B cell (primary cell): Measurements from ENCODE around the gene ZDHHC17. TPM values are rescaled to one million over a fixed set of nuclear protein-coding genes. Genes with fewer than 3 reads are reported as not detected.

Experiments
- ATAC-seq: fragments of 200-7000 bp; cut with Tn5 transposase; one replicate; pipeline ENCODE4 v1.10.0; 2021; ENCODE audit warnings: low read depth, mild to moderate bottlenecking, moderate number of reproducible peaks, moderate library complexity
- CTCF ChIA-PET: fragments of 350-600 bp; sonication (Branson Sonifier 250); formaldehyde crosslinking; loops from one replicate; lab custom pipeline; 2021; ENCODE audit warnings: antibody characterized with exemption, inconsistent platforms; lab: Charles Lee
- POLR2A ChIA-PET: fragments of 350-600 bp; sonication (Branson Sonifier 250); formaldehyde crosslinking; loops from one replicate; lab custom pipeline; 2021; ENCODE audit warnings: antibody characterized with exemption; lab: Charles Lee
- DNase-seq: peaks from one replicate; pipeline ENCODE4 v3.0.0; 2013
- H2AFZ ChIP-seq: 2 replicates; pipeline ENCODE4 v1.6.1; 2012; ENCODE audit warnings: mild to moderate bottlenecking, low read depth, low read length; ENCODE audit not compliant: insufficient read depth, poor library complexity, severe bottlenecking
- H3K27ac ChIP-seq, 2 donors: 1 replicate in 1 of 2; 2 replicates in 1 of 2; pipeline ENCODE4 v1.5.1; 2012 to 2013; ENCODE audit warnings: low read length in 2 of 2, mild to moderate bottlenecking in 2 of 2, moderate library complexity in 1 of 2
- H3K27me3 ChIP-seq, 4 experiments: fragments of 200-600 bp in 1 of 4; sonication (generic) in 1 of 4; replicated peaks in 1 of 4; 1 replicate in 2 of 4; 2 replicates in 2 of 4; pipeline versions ENCODE4 v1.6.1 to v1.7.0; 2013 to 2016; ENCODE audit warnings: low read length in 3 of 4, mild to moderate bottlenecking in 2 of 4, mixed read lengths in 1 of 4, moderate library complexity in 1 of 4; ENCODE audit not compliant: insufficient read depth in 4 of 4, control insufficient read depth in 3 of 4; ENCODE audit errors: control extremely low read depth in 1 of 4
- H3K36me3 ChIP-seq, 2 experiments: replicated peaks in 1 of 2; 1 replicate in 1 of 2; 2 replicates in 1 of 2; pipeline versions ENCODE4 v1.6.1 to v1.7.1; 2013; ENCODE audit warnings: low read length in 1 of 2; ENCODE audit not compliant: insufficient read depth in 2 of 2, control insufficient read depth in 1 of 2; ENCODE audit errors: control extremely low read depth in 1 of 2, extremely low read depth in 1 of 2
- H3K4me1 ChIP-seq, 2 donors: fragments of 200-600 bp in 1 of 2; sonication (generic) in 1 of 2; 1 replicate in 1 of 2; 2 replicates in 1 of 2; pipeline versions ENCODE4 v1.5.1 to v1.6.1; 2013 to 2017; ENCODE audit warnings: low read length in 2 of 2; ENCODE audit not compliant: control insufficient read depth in 2 of 2, insufficient read depth in 2 of 2
- H3K4me2 ChIP-seq: replicated peaks from 2 replicates; pipeline ENCODE3; 2012; ENCODE audit warnings: mild to moderate bottlenecking, low read depth, low read length; ENCODE audit not compliant: poor library complexity, severe bottlenecking
- H3K4me3 ChIP-seq, 5 experiments: fragments of 200-600 bp in 1 of 5; sonication (generic) in 1 of 5; 1 replicate in 3 of 5; 2 replicates in 2 of 5; pipeline versions ENCODE4 v1.5.1 to v1.7.0; 2011 to 2016; ENCODE audit warnings: low read length in 4 of 5, mild to moderate bottlenecking in 4 of 5, low read depth in 2 of 5, control low read depth in 1 of 5, moderate library complexity in 1 of 5; ENCODE audit not compliant: insufficient read depth in 1 of 5; ENCODE audit errors: control extremely low read depth in 1 of 5, extremely low read depth in 1 of 5
- H3K79me2 ChIP-seq: fragments of 200-600 bp; sonication (generic); one replicate; pipeline ENCODE4 v1.6.0; 2016; ENCODE audit warnings: low read length; ENCODE audit not compliant: control insufficient read depth, insufficient read depth
- H3K9ac ChIP-seq: fragments of 200-600 bp; sonication (generic); 2 replicates; pipeline ENCODE4 v1.6.1; 2017; ENCODE audit warnings: mild to moderate bottlenecking, low read length, moderate library complexity
- H3K9me3 ChIP-seq, 3 donors: one replicate each; pipeline versions ENCODE4 v1.6.1 to v1.7.1; 2013; ENCODE audit warnings: low read length in 2 of 3; ENCODE audit not compliant: control insufficient read depth in 2 of 3, insufficient read depth in 1 of 3; ENCODE audit errors: control extremely low read depth in 1 of 3
- H4K20me1 ChIP-seq: 2 replicates; pipeline ENCODE4 v1.6.0; 2012; ENCODE audit warnings: mild to moderate bottlenecking, low read length; ENCODE audit not compliant: insufficient read depth, control insufficient read depth, poor library complexity, severe bottlenecking
- H3K27ac Mint-ChIP-seq: one replicate; pipeline ENCODE4 v1.8.0; 2021; ENCODE audit warnings: mixed read lengths
- H3K27me3 Mint-ChIP-seq: one replicate; pipeline ENCODE4 v1.8.0; 2021; ENCODE audit warnings: mixed read lengths
- H3K4me1 Mint-ChIP-seq: one replicate; pipeline ENCODE4 v1.8.0; 2021; ENCODE audit warnings: mixed read lengths
- H3K4me3 Mint-ChIP-seq: one replicate; pipeline ENCODE4 v1.8.0; 2021; ENCODE audit warnings: mixed read lengths
- H3K9me3 Mint-ChIP-seq: one replicate; pipeline ENCODE4 v1.8.0; 2022; ENCODE audit warnings: mixed read lengths; ENCODE audit not compliant: insufficient read depth
- EZH2 ChIP-seq: IDR thresholded peaks from 2 replicates; pipeline ENCODE4 v1.6.1; 2012; ENCODE audit warnings: borderline replicate concordance, low read depth, mild to moderate bottlenecking, moderate library complexity, low read length; ENCODE audit not compliant: insufficient read depth, poor library complexity, severe bottlenecking
- WGBS: methylation state at CpG from one replicate; pipeline ENCODE4 v1.1.5; 2013; ENCODE audit warnings: missing lambda C conversion rate; ENCODE audit not compliant: insufficient coverage; 5-methylcytosine and 5-hydroxymethylcytosine counted together
- intact Hi-C: fragments of 100-400 bp; cut with micrococcal nuclease; formaldehyde crosslinking; loops from one replicate; pipeline ENCODE4 v1.10.0; 2022
- polyA plus RNA-seq: library from polyadenylated mRNA; depleted of rRNA; stranded (reverse); fragments of >200 nt; gene quantifications from 2 replicates; pipeline ENCODE4 v1.2.3, GENCODE V29; 2012
- total RNA-seq, 2 donors: library from RNA; stranded (reverse); fragments of 120-200 nt in 1 of 2; gene quantifications; 1 replicate in 1 of 2; 2 replicates in 1 of 2; pipeline versions ENCODE4 v1.2.3 to v1.2.4, GENCODE V29; 2013 to 2022
- TF ChIP-seq, protein P1 (sequence below): fragments of 200-600 bp; IDR thresholded peaks from one replicate; pipeline ENCODE4 v1.8.0; 2022; ENCODE audit warnings: antibody characterized with exemption, mild to moderate bottlenecking

The ZDHHC17 gene
- total and polyA plus RNA-seq, 2 donors (not counting 1 experiment from before 2014, with no cell fraction given) = 26.1 to 75.0 TPM

GRCh38 chr12:76896274-76896673, 132.4 kb downstream of the ZDHHC17 start:
- peaks cover 8% of the 10 kb centered on the region for H3K27me3 Mint-ChIP-seq
- no peak overlapping the region for H3K4me3 Mint-ChIP-seq
- WGBS = 100% methylated on average over 1 of the region's 1 CpG

GRCh38 chr12:76898442-76898841, 134.5 kb downstream of the ZDHHC17 start:
- ChIA-PET CTCF (no interaction called here), POLR2A (no interaction called here)
- peaks cover 8% of the 10 kb centered on the region for H3K27me3 Mint-ChIP-seq
- Histone ChIP-seq H3K4me3 (no peak overlapping the region), H3K4me2 (no peak overlapping the region), H4K20me1 (no peaks in the 10 kb centered on the region), H3K4me1 (no peaks in the 10 kb centered on the region), H3K9ac (no peak overlapping the region), H3K27me3 (no peaks in the 10 kb centered on the region), H3K79me2 (no peaks in the 10 kb centered on the region), H2AFZ (no peak overlapping the region), H3K9me3 (no peaks in the 10 kb centered on the region), H3K36me3 (no peaks in the 10 kb centered on the region), H3K27ac (no peak overlapping the region)
- no peak overlapping the region for H3K27ac Mint-ChIP-seq
- DNase-seq (no peak), ATAC-seq (no peak)
- intact Hi-C loops = no loop called here
- no peaks in the 10 kb centered on the region for H3K9me3 Mint-ChIP-seq
- peaks cover 2% of the 10 kb centered on the region for H3K4me1 Mint-ChIP-seq
- no peak for TF ChIP-seq EZH2
- TF ChIP-seq, protein P1, sequence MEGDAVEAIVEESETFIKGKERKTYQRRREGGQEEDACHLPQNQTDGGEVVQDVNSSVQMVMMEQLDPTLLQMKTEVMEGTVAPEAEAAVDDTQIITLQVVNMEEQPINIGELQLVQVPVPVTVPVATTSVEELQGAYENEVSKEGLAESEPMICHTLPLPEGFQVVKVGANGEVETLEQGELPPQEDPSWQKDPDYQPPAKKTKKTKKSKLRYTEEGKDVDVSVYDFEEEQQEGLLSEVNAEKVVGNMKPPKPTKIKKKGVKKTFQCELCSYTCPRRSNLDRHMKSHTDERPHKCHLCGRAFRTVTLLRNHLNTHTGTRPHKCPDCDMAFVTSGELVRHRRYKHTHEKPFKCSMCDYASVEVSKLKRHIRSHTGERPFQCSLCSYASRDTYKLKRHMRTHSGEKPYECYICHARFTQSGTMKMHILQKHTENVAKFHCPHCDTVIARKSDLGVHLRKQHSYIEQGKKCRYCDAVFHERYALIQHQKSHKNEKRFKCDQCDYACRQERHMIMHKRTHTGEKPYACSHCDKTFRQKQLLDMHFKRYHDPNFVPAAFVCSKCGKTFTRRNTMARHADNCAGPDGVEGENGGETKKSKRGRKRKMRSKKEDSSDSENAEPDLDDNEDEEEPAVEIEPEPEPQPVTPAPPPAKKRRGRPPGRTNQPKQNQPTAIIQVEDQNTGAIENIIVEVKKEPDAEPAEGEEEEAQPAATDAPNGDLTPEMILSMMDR = no peak
- 100% methylated on average over 1 of the region's 1 CpG for WGBS
- no peak overlapping the region for H3K4me3 Mint-ChIP-seq

More at GRCh38 chr12:76896274-76896673, 132.4 kb downstream of the ZDHHC17 start:
- Histone ChIP-seq H3K79me2 (no peaks in the 10 kb centered on the region), H3K9me3 (no peaks in the 10 kb centered on the region), H3K36me3 (no peaks in the 10 kb centered on the region), H3K4me2 (no peak overlapping the region), H4K20me1 (no peaks in the 10 kb centered on the region), H3K4me1 (no peaks in the 10 kb centered on the region), H3K27ac (no peak overlapping the region), H3K27me3 (no peaks in the 10 kb centered on the region), H2AFZ (no peak overlapping the region), H3K9ac (no peak overlapping the region), H3K4me3 (no peak overlapping the region)
- Mint-ChIP-seq H3K4me1 (no peaks in the 10 kb centered on the region), H3K27ac (no peak overlapping the region), H3K9me3 (no peaks in the 10 kb centered on the region)
- TF ChIP-seq EZH2 = no peak
- TF ChIP-seq, protein P1 = no peak
- ATAC-seq (no peak), DNase-seq (no peak)
- intact Hi-C loops = no loop called here
- POLR2A ChIA-PET = no interaction called here
- CTCF ChIA-PET = no interaction called here
